ENCODE data around the gene AREL1. TPM values are rescaled to one million over a fixed set of nuclear protein-coding genes. Genes with fewer than 3 reads are reported as not detected.

The AREL1 gene
- total RNA-seq, 1 experiment from 2014 or later: 34.2 TPM

DNA sequence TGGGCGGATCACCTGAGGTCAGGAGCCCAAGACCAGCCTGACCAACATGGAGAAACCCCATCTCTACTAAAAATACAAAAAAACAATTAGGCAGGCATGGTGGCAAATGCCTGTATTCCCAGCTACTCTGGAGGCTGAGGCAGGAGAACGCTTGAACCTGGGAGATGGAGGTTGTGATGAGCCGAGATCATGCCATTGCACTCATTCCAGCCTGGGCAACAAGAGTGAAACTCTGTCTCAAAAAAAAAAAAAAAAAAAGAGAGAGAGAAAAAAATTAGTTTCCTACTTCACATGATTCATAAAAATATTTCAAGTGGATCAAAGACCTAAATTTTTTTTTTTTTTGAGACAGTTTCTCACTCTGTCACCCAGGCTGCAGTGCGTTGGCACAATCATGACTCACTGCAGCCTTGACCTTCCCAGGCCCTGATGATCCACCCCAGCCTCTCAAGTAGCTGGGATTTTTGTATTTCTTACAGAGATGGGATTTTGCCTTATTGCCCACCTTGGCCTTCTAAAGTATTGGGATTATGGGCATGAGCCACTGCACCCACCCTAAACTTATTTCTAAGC lies 25.0 kb upstream of the AREL1 start:
- WGBS (ENCODE audit: extremely low coverage, insufficient read length, low lambda C conversion rate): no CpG with 5 or more reads among the region's 4 CpGs

More for the DNA sequence above, 25.0 kb upstream of the AREL1 start:
- Histone ChIP-seq H3K9ac (ENCODE audit: extremely low read depth, insufficient read length, low read length) (no peak overlapping the region), H2BK120ac (ENCODE audit: low read depth, low read length, poor library complexity, severe bottlenecking) (no peak overlapping the region), H2AK5ac (ENCODE audit: insufficient read length, low read length) (no peak overlapping the region), H3K23me2 (ENCODE audit: insufficient read length, low read depth, low read length, poor library complexity, severe bottlenecking) (no peaks in the 10 kb centered on the region), H4K20me1 (ENCODE audit: control insufficient read depth, insufficient read depth, insufficient read length) (no peaks in the 10 kb centered on the region), H3K56ac (ENCODE audit: insufficient read length, low read depth, low read length) (no peak overlapping the region), H3K27me3 (ENCODE audit: insufficient read depth, low read length) (no peaks in the 10 kb centered on the region), H3K79me2 (ENCODE audit: insufficient read depth, low read length) (no peaks in the 10 kb centered on the region), H3K4me2 (ENCODE audit: insufficient read depth, insufficient read length, low read length) (no peak overlapping the region), H3K9me3 (ENCODE audit: control insufficient read depth, low read depth, low read length) (no peaks in the 10 kb centered on the region), H2BK5ac (ENCODE audit: insufficient read length, low read length) (no peak overlapping the region), H3K18ac (ENCODE audit: insufficient read length, low read depth, low read length) (no peak overlapping the region), H2BK20ac (ENCODE audit: low read depth, low read length, poor library complexity, severe bottlenecking) (no peak overlapping the region), H3K14ac (ENCODE audit: insufficient read depth, low read length) (no peak overlapping the region), H3K4ac (ENCODE audit: low read depth, low read length) (no peak overlapping the region), H4K8ac (replicated peaks; ENCODE audit: insufficient read length, low read depth, low read length) (no peak overlapping the region), H3K4me1 (ENCODE audit: insufficient read depth, low read length) (no peaks in the 10 kb centered on the region), H4K91ac (ENCODE audit: insufficient read length, low read depth, low read length) (no peak overlapping the region), H2BK12ac (ENCODE audit: insufficient read length, low read depth, low read length) (no peak overlapping the region), H2AFZ (ENCODE audit: low read length) (no peak overlapping the region), H3K79me1 (ENCODE audit: insufficient read depth, low read depth, low read length, poor library complexity, severe bottlenecking) (no peaks in the 10 kb centered on the region), H3T11ph (ENCODE audit: low read length) (no peak overlapping the region), H3K23ac (ENCODE audit: insufficient read length, low read depth, low read length) (no peak overlapping the region), H2BK15ac (ENCODE audit: low read depth, low read length) (no peak overlapping the region), H3K27ac (ENCODE audit: insufficient read length, low read depth, low read length) (no peak overlapping the region), H4K5ac (ENCODE audit: insufficient read length, low read depth, low read length) (no peak overlapping the region)
- Mint-ChIP-seq H3K27ac (no peak overlapping the region), H3K4me3 (no peak overlapping the region), H3K36me3 (ENCODE audit: insufficient read depth in 1 of 3, low read depth in 3 of 3) (peaks cover 8 to 40% (median 37%) of the 10 kb centered on the region in 3 experiments; a peak in 6 of 7 replicates), H3K9me3 (no peaks in the 10 kb centered on the region), H3K4me1 (no peaks in the 10 kb centered on the region), H3K27me3 (ENCODE audit: low read depth) (no peaks in the 10 kb centered on the region)
- DNase-seq: no peak
- TF ChIP-seq, protein P1, sequence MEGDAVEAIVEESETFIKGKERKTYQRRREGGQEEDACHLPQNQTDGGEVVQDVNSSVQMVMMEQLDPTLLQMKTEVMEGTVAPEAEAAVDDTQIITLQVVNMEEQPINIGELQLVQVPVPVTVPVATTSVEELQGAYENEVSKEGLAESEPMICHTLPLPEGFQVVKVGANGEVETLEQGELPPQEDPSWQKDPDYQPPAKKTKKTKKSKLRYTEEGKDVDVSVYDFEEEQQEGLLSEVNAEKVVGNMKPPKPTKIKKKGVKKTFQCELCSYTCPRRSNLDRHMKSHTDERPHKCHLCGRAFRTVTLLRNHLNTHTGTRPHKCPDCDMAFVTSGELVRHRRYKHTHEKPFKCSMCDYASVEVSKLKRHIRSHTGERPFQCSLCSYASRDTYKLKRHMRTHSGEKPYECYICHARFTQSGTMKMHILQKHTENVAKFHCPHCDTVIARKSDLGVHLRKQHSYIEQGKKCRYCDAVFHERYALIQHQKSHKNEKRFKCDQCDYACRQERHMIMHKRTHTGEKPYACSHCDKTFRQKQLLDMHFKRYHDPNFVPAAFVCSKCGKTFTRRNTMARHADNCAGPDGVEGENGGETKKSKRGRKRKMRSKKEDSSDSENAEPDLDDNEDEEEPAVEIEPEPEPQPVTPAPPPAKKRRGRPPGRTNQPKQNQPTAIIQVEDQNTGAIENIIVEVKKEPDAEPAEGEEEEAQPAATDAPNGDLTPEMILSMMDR (conservative IDR thresholded peaks at IDR 0.05): no peak
